ENCODE measurements around the gene SCN2A.

DNA sequence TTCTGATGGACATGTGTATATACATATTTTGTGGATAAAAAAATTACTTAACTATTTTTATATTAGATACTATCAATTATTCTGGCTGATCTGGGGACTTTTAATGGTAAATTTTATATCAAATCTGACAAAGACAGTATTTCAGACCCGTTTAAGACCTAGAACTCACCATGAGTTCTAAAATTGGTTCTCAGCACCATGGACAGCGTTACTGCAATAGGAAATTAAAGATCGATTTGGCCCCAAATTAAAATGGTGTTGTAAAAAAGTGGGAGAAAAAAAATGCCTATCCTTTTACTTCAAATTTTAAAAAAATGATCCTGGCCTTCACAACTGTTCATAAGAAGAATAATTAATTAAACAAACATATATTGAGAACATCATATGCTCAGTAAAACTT is 919 bp upstream of the SCN2A start:
- TF ChIP-seq EZH2 (IDR thresholded peaks at IDR 0.05; ENCODE audit: borderline replicate concordance, insufficient read depth, low read depth, low read length, poor library complexity, severe bottlenecking): no peak
- TF ChIP-seq, protein P1, sequence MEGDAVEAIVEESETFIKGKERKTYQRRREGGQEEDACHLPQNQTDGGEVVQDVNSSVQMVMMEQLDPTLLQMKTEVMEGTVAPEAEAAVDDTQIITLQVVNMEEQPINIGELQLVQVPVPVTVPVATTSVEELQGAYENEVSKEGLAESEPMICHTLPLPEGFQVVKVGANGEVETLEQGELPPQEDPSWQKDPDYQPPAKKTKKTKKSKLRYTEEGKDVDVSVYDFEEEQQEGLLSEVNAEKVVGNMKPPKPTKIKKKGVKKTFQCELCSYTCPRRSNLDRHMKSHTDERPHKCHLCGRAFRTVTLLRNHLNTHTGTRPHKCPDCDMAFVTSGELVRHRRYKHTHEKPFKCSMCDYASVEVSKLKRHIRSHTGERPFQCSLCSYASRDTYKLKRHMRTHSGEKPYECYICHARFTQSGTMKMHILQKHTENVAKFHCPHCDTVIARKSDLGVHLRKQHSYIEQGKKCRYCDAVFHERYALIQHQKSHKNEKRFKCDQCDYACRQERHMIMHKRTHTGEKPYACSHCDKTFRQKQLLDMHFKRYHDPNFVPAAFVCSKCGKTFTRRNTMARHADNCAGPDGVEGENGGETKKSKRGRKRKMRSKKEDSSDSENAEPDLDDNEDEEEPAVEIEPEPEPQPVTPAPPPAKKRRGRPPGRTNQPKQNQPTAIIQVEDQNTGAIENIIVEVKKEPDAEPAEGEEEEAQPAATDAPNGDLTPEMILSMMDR (IDR thresholded peaks at IDR 0.05): no peak
